M059J (cell line): ENCODE measurements around the gene C16orf74. TPM values are rescaled to one million over a fixed set of nuclear protein-coding genes. Genes with fewer than 3 reads are reported as not detected.
A peak's percentile ranks its signal among the peaks of the same experiment; 100 is the strongest.

Experiments
- DNase-seq: peaks from one replicate; pipeline ENCODE4 v3.0.0-alpha.2; 2012; ENCODE audit warnings: low read depth
- total RNA-seq: library from RNA; depleted of rRNA; stranded (reverse); fragments of >200 nt; shearing (Covaris generic); gene quantifications from 2 replicates; pipeline ENCODE4 v1.2.3, GENCODE V29; 2014

Gene C16orf74
- total RNA-seq, 1 experiment from 2014 or later = 3.0 TPM

- DNase-seq = no peak
Measured at GRCh38 chr16:85774811-85775210, 23.9 kb upstream of the C16orf74 start.

- DNase-seq = no peak
Measured at GRCh38 chr16:85774136-85774535, 23.2 kb upstream of the C16orf74 start.

- no peak for DNase-seq
Measured at GRCh38 chr16:85773044-85773443, 22.1 kb upstream of the C16orf74 start.

- DNase-seq = no peak
Measured at GRCh38 chr16:85770741-85771140, 19.8 kb upstream of the C16orf74 start.

- no peak for DNase-seq
Measured at GRCh38 chr16:85768199-85768598, 17.3 kb upstream of the C16orf74 start.

GRCh38 chr16:85767531-85767930 is 16.6 kb upstream of the C16orf74 start:
- DNase-seq = peak; percentile 95

- no peak for DNase-seq
Measured at GRCh38 chr16:85765767-85766166, 14.9 kb upstream of the C16orf74 start.

- DNase-seq = no peak
Measured at GRCh38 chr16:85765211-85765610, 14.3 kb upstream of the C16orf74 start.

GRCh38 chr16:85763616-85764015 is 12.7 kb upstream of the C16orf74 start:
- DNase-seq = no peak

- DNase-seq = no peak
Measured at GRCh38 chr16:85762970-85763369, 12.1 kb upstream of the C16orf74 start.

- no peak for DNase-seq
Measured at GRCh38 chr16:85761861-85762260, 11.0 kb upstream of the C16orf74 start.

- no peak for DNase-seq
Measured at GRCh38 chr16:85759631-85760419, 8.9 kb upstream of the C16orf74 start.

- no peak for DNase-seq
Measured at GRCh38 chr16:85759136-85759535, 8.2 kb upstream of the C16orf74 start.

- DNase-seq = peak; percentile 84
Measured at GRCh38 chr16:85757341-85757822, 6.5 kb upstream of the C16orf74 start.

GRCh38 chr16:85755929-85756768 is 5.3 kb upstream of the C16orf74 start:
- DNase-seq = peak; percentile 45

GRCh38 chr16:85754413-85754812 is 3.5 kb upstream of the C16orf74 start:
- no peak for DNase-seq

- no peak for DNase-seq
Measured at GRCh38 chr16:85753976-85754375, 3.1 kb upstream of the C16orf74 start.

- no peak for DNase-seq
Measured at GRCh38 chr16:85753559-85753958, 2.7 kb upstream of the C16orf74 start.

GRCh38 chr16:85752511-85753420 is 1.9 kb upstream of the C16orf74 start:
- no peak for DNase-seq

- DNase-seq = no peak
Measured at GRCh38 chr16:85751698-85752501, 1.0 kb upstream of the C16orf74 start.
